Measurements from ENCODE around the gene SERPINB6.
A peak's percentile ranks its signal among the peaks of the same experiment; 100 is the strongest.
"Not testable (repeated sequence)": the region's sequence is repeated elsewhere in the genome, so short reads cannot be mapped to it uniquely, and the experiment has no call there.

SERPINB6 gene

GRCh38 chr6:3005077-3005476, 33.7 kb upstream of the SERPINB6 start:
- H3K27me3 ChIP-seq (ENCODE audit: insufficient read depth, poor library complexity, severe bottlenecking) = no peaks in the 10 kb centered on the region

GRCh38 chr6:3003226-3003625, 31.9 kb upstream of the SERPINB6 start:
- H3K27ac ChIP-seq (replicated peaks); H3K27me3 ChIP-seq (ENCODE audit: insufficient read depth, poor library complexity, severe bottlenecking); H3K4me3 ChIP-seq (replicated peaks; ENCODE audit: insufficient read depth, low read length); DNase-seq (ENCODE audit: low read depth in 1 of 2, low spot score in 1 of 2): not testable (repeated sequence)

More at GRCh38 chr6:3005077-3005476, 33.7 kb upstream of the SERPINB6 start:
- H3K4me3 ChIP-seq (replicated peaks; ENCODE audit: insufficient read depth, low read length) = no peak overlapping the region
- DNase-seq (ENCODE audit: low read depth in 1 of 2, low spot score in 1 of 2) = no peak
- H3K27ac ChIP-seq (replicated peaks) = no peak overlapping the region
- TF ChIP-seq REST (IDR thresholded peaks at IDR 0.05; ENCODE audit: insufficient replicate concordance, low read depth) (no peak), CTCF (IDR thresholded peaks at IDR 0.05; ENCODE audit: insufficient read depth, low read length) (no peak), SPI1 (IDR thresholded peaks at IDR 0.05; ENCODE audit: borderline replicate concordance, low read depth) (no peak), POLR2AphosphoS5 (IDR thresholded peaks at IDR 0.05; ENCODE audit: low read depth) (no peak), GABPA (IDR thresholded peaks at IDR 0.05; ENCODE audit: low read depth) (no peak)

- TF ChIP-seq SPI1 (IDR thresholded peaks at IDR 0.05; ENCODE audit: borderline replicate concordance, low read depth) (0 out of 2 replicates have a peak, but pooled peaks have one; percentile 4), CTCF (IDR thresholded peaks at IDR 0.05; ENCODE audit: insufficient read depth, low read length) (peak; percentile 57), REST (IDR thresholded peaks at IDR 0.05; ENCODE audit: insufficient replicate concordance, low read depth) (no peak)
- DNase-seq (ENCODE audit: low read depth in 1 of 2, low spot score in 1 of 2) = peak; percentile 77 to 87
- H3K4me3 ChIP-seq (replicated peaks; ENCODE audit: insufficient read depth, low read length) = no peak overlapping the region
- no peaks in the 10 kb centered on the region for H3K27me3 ChIP-seq (ENCODE audit: insufficient read depth, poor library complexity, severe bottlenecking)
- no peak overlapping the region for H3K27ac ChIP-seq (replicated peaks)
These were observed 30.5 kb upstream of the SERPINB6 start for GRCh38 chr6:3001773-3002293.

GRCh38 chr6:3001146-3001772, 29.9 kb upstream of the SERPINB6 start:
- no peak overlapping the region for H3K27ac ChIP-seq (replicated peaks)

More at GRCh38 chr6:3001146-3001772, 29.9 kb upstream of the SERPINB6 start:
- no peaks in the 10 kb centered on the region for H3K27me3 ChIP-seq (ENCODE audit: insufficient read depth, poor library complexity, severe bottlenecking)
- TF ChIP-seq GABPA (IDR thresholded peaks at IDR 0.05; ENCODE audit: low read depth) (no peak), CTCF (IDR thresholded peaks at IDR 0.05; ENCODE audit: insufficient read depth, low read length) (no peak), REST (IDR thresholded peaks at IDR 0.05; ENCODE audit: insufficient replicate concordance, low read depth) (no peak), POLR2AphosphoS5 (IDR thresholded peaks at IDR 0.05; ENCODE audit: low read depth) (no peak), SPI1 (IDR thresholded peaks at IDR 0.05; ENCODE audit: borderline replicate concordance, low read depth) (no peak)
- H3K4me3 ChIP-seq (replicated peaks; ENCODE audit: insufficient read depth, low read length) = no peak overlapping the region
- DNase-seq (ENCODE audit: low read depth in 1 of 2, low spot score in 1 of 2) = no peak

Measured in HL-60 (cell line).